Left colon (tissue), 2 donors: ENCODE measurements around the gene ZBTB24. TPM values are rescaled to one million over a fixed set of nuclear protein-coding genes. Genes with fewer than 3 reads are reported as not detected.

Experiments
- ATAC-seq: fragments of 200-7000 bp; cut with Tn5 transposase; one replicate; pipeline ENCODE4 v1.9.1; 2020; ENCODE audit warnings: mild to moderate bottlenecking, moderate library complexity
- DNase-seq, 2 donors: peaks; one replicate each; pipeline ENCODE4 v3.0.0-alpha.2; 2020
- intact Hi-C, 2 donors: fragments of 100-400 bp; cut with DNase I in 1 of 2; cut with micrococcal nuclease in 1 of 2; formaldehyde crosslinking; loops; one replicate each; pipeline versions ENCODE4 v1.11.2 to v1.14.0; 2022; cut with DNase I, micrococcal nuclease
- total RNA-seq, 2 donors: library from RNA; stranded (reverse); fragmentation: NEBNext Ultra II Directional; extraction: Animal tissue kit (Norgen Biotek cat#: 25700); gene quantifications; one replicate each; pipeline ENCODE4 v1.2.1, GENCODE V29; 2021
- donor health status: DM: no; HTN: no; CAD: no.
- donor health status: DM: yes; HTN: yes; CAD: no.

Gene ZBTB24
- total RNA-seq, 2 donors from 2014 or later: 6.6 to 6.7 TPM

- intact Hi-C loops: no loop called here
- ATAC-seq (peak; percentile 77), DNase-seq (peak; percentile 88 to 91)
Observed at GRCh38 chr6:109455437-109456110, 27.4 kb downstream of the ZBTB24 start, which contains the start of gene MICAL1. Gene MICAL1, minus strand, starts transcription at chr6:109455772. Its CDS starts 1,576 bp downstream, at chr6:109454196.

- intact Hi-C loops: no loop called here
- ATAC-seq (peak; percentile 50), DNase-seq (peak; percentile 58 to 64)
Observed at GRCh38 chr6:109454496-109455436, 28.3 kb downstream of the ZBTB24 start.

GRCh38 chr6:109453594-109454495, 29.2 kb downstream of the ZBTB24 start:
- DNase-seq: no peak
- intact Hi-C loops: no loop called here
- no peak for ATAC-seq

GRCh38 chr6:109453156-109453555, 29.9 kb downstream of the ZBTB24 start:
- intact Hi-C loops: no loop called here
- no peak for ATAC-seq
- DNase-seq: no peak

GRCh38 chr6:109452181-109452580, 30.8 kb downstream of the ZBTB24 start:
- intact Hi-C loops: no loop called here
- ATAC-seq: no peak
- DNase-seq: no peak

GRCh38 chr6:109451376-109451775, 31.6 kb downstream of the ZBTB24 start:
- no peak for ATAC-seq
- DNase-seq: no peak
- intact Hi-C loops: no loop called here

- DNase-seq (no peak), ATAC-seq (no peak)
Observed at GRCh38 chr6:109450801-109451200, 32.2 kb downstream of the ZBTB24 start.

GRCh38 chr6:109449795-109450673, 33.0 kb downstream of the ZBTB24 start:
- ATAC-seq (no peak), DNase-seq (peak in 1 of 2 donors; percentile 32)
- intact Hi-C loops: no loop called here

More at GRCh38 chr6:109450801-109451200, 32.2 kb downstream of the ZBTB24 start:
- intact Hi-C loops: no loop called here

GRCh38 chr6:109449064-109449794, 33.8 kb downstream of the ZBTB24 start:
- intact Hi-C loops: no loop called here
- no peak for DNase-seq
- ATAC-seq: no peak

GRCh38 chr6:109448615-109449014, 34.4 kb downstream of the ZBTB24 start:
- intact Hi-C loops: no loop called here
- no peak for ATAC-seq
- DNase-seq: no peak

GRCh38 chr6:109447878-109448555, 35.0 kb downstream of the ZBTB24 start:
- intact Hi-C loops: no loop called here
- ATAC-seq: peak; percentile 43
- DNase-seq: peak in 1 of 2 donors; percentile 49

- DNase-seq: no peak
- intact Hi-C loops: no loop called here
- ATAC-seq: no peak
Observed at GRCh38 chr6:109447087-109447486, 35.9 kb downstream of the ZBTB24 start.

- ATAC-seq (no peak), DNase-seq (no peak)
- intact Hi-C loops: no loop called here
Observed at GRCh38 chr6:109446541-109446940, 36.5 kb downstream of the ZBTB24 start.

GRCh38 chr6:109446072-109446471, 36.9 kb downstream of the ZBTB24 start:
- intact Hi-C loops: no loop called here

GRCh38 chr6:109445382-109445781, 37.6 kb downstream of the ZBTB24 start:
- intact Hi-C loops: no loop called here
- DNase-seq (no peak), ATAC-seq (no peak)

More at GRCh38 chr6:109446072-109446471, 36.9 kb downstream of the ZBTB24 start:
- ATAC-seq (peak; percentile 57), DNase-seq (peak; percentile 53 to 58)

GRCh38 chr6:109443425-109443950, 39.5 kb downstream of the ZBTB24 start:
- no peak for ATAC-seq
- no peak for DNase-seq
- intact Hi-C loops: no loop called here
